ENCODE measurements around the gene TMEM169. TPM values are rescaled to one million over a fixed set of nuclear protein-coding genes. Genes with fewer than 3 reads are reported as not detected.

TMEM169 gene
- total and polyA plus RNA-seq, 2 of the 13 experiments (the other 11 are each of a cell fraction or from before 2014, with no cell fraction given), result 1.5 to 4.5 TPM

GRCh38 chr2:216081487-216082116 lies at the start of gene TMEM169, which contains the start of gene PECR (continued):
- 0 out of 2 replicates have a peak, but pooled peaks have one; percentile 5 for TF ChIP-seq ZNF17 (CRISPR knock-in tag; IDR thresholded peaks at IDR 0.05)
- TF ChIP-seq ZNF569 (CRISPR knock-in tag; IDR thresholded peaks at IDR 0.05; ENCODE audit: borderline replicate concordance), result peak; percentile 72; the same call in 1 of the 2 replicates
- peak; percentile 84 for TF ChIP-seq ZNF512 (CRISPR knock-in tag; IDR thresholded peaks at IDR 0.05)
- TF ChIP-seq RFX1 (IDR thresholded peaks at IDR 0.05), result peak; percentile 20; the same call in 1 of the 2 replicates
- no peak for TF ChIP-seq MLXIP (CRISPR knock-in tag; IDR thresholded peaks at IDR 0.05; ENCODE audit: borderline replicate concordance)
- peak; percentile 73; the same call in 1 of the 2 replicates for TF ChIP-seq DPF2 (CRISPR knock-in tag; IDR thresholded peaks at IDR 0.05; ENCODE audit: borderline replicate concordance, low read depth)
- TF ChIP-seq NR2C2 (CRISPR knock-in tag; IDR thresholded peaks at IDR 0.05; ENCODE audit: borderline replicate concordance), result peak; percentile 38; the same call in 1 of the 2 replicates
- peak; percentile 51; the same call in 1 of the 2 replicates for TF ChIP-seq ZNF766 (CRISPR knock-in tag; IDR thresholded peaks at IDR 0.05; ENCODE audit: borderline replicate concordance)
- TF ChIP-seq ZNF143 (CRISPR knock-in tag; IDR thresholded peaks at IDR 0.05), result peak; percentile 64; the same call in 1 of the 2 replicates
- TF ChIP-seq NR1H2 (CRISPR knock-in tag; IDR thresholded peaks at IDR 0.05; ENCODE audit: borderline replicate concordance, low read depth), result peak; percentile 94
- peak; percentile 84; the same call in 1 of the 2 replicates for TF ChIP-seq HBP1 (CRISPR knock-in tag; IDR thresholded peaks at IDR 0.05; ENCODE audit: low read depth)
- TF ChIP-seq ZUFSP (CRISPR knock-in tag; IDR thresholded peaks at IDR 0.05; ENCODE audit: borderline replicate concordance), result no peak
- no peak; the same call in 1 of the 2 replicates for TF ChIP-seq PRDM10 (CRISPR knock-in tag; IDR thresholded peaks at IDR 0.05; ENCODE audit: low read depth)
- TF ChIP-seq E2F5 (CRISPR knock-in tag; conservative IDR thresholded peaks at IDR 0.05), result no peak
- TF ChIP-seq ZNF468 (CRISPR knock-in tag; IDR thresholded peaks at IDR 0.05), result peak; percentile 67; the same call in 1 of the 2 replicates
